ENCODE results near the gene GRAMD1B. TPM values are rescaled to one million over a fixed set of nuclear protein-coding genes. Genes with fewer than 3 reads are reported as not detected.

GRAMD1B gene
- total RNA-seq, 3 donors from 2014 or later (not counting 1 experiment from before 2014, with no cell fraction given): 5.9 to 10.3 (median 8.8) TPM

- H3K9me3 ChIP-seq (ENCODE audit: control insufficient read depth, insufficient read depth, low read length): no peaks in the 10 kb centered on the region
- H3K27ac Mint-ChIP-seq: no peak overlapping the region
- H3K27me3 Mint-ChIP-seq (ENCODE audit: low read depth in 2 of 2): no peaks in the 10 kb centered on the region
- H3K27me3 ChIP-seq (ENCODE audit: control insufficient read depth, insufficient read depth, low read length): no peaks in the 10 kb centered on the region
- intact Hi-C loops (cut with micrococcal nuclease): no loop called here
- no peak overlapping the region for H3K4me3 Mint-ChIP-seq
- no peaks in the 10 kb centered on the region for H3K36me3 Mint-ChIP-seq
- no peak for ATAC-seq
- H3K36me3 ChIP-seq (ENCODE audit: control insufficient read depth, insufficient read depth, low read length): no peaks in the 10 kb centered on the region
- H3K4me1 Mint-ChIP-seq: no peaks in the 10 kb centered on the region
- TF ChIP-seq, protein P1, sequence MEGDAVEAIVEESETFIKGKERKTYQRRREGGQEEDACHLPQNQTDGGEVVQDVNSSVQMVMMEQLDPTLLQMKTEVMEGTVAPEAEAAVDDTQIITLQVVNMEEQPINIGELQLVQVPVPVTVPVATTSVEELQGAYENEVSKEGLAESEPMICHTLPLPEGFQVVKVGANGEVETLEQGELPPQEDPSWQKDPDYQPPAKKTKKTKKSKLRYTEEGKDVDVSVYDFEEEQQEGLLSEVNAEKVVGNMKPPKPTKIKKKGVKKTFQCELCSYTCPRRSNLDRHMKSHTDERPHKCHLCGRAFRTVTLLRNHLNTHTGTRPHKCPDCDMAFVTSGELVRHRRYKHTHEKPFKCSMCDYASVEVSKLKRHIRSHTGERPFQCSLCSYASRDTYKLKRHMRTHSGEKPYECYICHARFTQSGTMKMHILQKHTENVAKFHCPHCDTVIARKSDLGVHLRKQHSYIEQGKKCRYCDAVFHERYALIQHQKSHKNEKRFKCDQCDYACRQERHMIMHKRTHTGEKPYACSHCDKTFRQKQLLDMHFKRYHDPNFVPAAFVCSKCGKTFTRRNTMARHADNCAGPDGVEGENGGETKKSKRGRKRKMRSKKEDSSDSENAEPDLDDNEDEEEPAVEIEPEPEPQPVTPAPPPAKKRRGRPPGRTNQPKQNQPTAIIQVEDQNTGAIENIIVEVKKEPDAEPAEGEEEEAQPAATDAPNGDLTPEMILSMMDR (IDR thresholded peaks at IDR 0.05): no peak
- H3K4me1 ChIP-seq (ENCODE audit: control insufficient read depth, insufficient read depth, low read length): no peaks in the 10 kb centered on the region
- no peak overlapping the region for H3K4me3 ChIP-seq (ENCODE audit: low read length)
- H3K27ac ChIP-seq (ENCODE audit: low read length): no peak overlapping the region
- no peaks in the 10 kb centered on the region for H3K9me3 Mint-ChIP-seq
- 94% methylated on average over 5 of the region's 5 CpGs for WGBS (ENCODE audit: insufficient coverage)
- DNase-seq: no peak
Measured at GRCh38 chr11:123588864-123589262, 158.8 kb downstream of the GRAMD1B start.

- TF ChIP-seq, protein P1 (IDR thresholded peaks at IDR 0.05): no peak
- no peaks in the 10 kb centered on the region for H3K36me3 Mint-ChIP-seq
- no peaks in the 10 kb centered on the region for H3K4me1 Mint-ChIP-seq
- no peak overlapping the region for H3K27ac Mint-ChIP-seq
- Histone ChIP-seq H3K9me3 (ENCODE audit: control insufficient read depth, insufficient read depth, low read length) (no peaks in the 10 kb centered on the region), H3K27ac (ENCODE audit: low read length) (no peak overlapping the region), H3K36me3 (ENCODE audit: control insufficient read depth, insufficient read depth, low read length) (no peaks in the 10 kb centered on the region), H3K27me3 (ENCODE audit: control insufficient read depth, insufficient read depth, low read length) (no peaks in the 10 kb centered on the region), H3K4me1 (ENCODE audit: control insufficient read depth, insufficient read depth, low read length) (no peaks in the 10 kb centered on the region), H3K4me3 (ENCODE audit: low read length) (no peak overlapping the region)
- no peak overlapping the region for H3K4me3 Mint-ChIP-seq
- ATAC-seq (no peak), DNase-seq (no peak)
- WGBS (ENCODE audit: insufficient coverage): 87% methylated on average over 10 of the region's 11 CpGs
- no peaks in the 10 kb centered on the region for H3K27me3 Mint-ChIP-seq (ENCODE audit: low read depth in 2 of 2)
- intact Hi-C loops (cut with micrococcal nuclease): no loop called here
- H3K9me3 Mint-ChIP-seq: no peaks in the 10 kb centered on the region
Measured at GRCh38 chr11:123590296-123590912, 160.3 kb downstream of the GRAMD1B start.

DNA sequence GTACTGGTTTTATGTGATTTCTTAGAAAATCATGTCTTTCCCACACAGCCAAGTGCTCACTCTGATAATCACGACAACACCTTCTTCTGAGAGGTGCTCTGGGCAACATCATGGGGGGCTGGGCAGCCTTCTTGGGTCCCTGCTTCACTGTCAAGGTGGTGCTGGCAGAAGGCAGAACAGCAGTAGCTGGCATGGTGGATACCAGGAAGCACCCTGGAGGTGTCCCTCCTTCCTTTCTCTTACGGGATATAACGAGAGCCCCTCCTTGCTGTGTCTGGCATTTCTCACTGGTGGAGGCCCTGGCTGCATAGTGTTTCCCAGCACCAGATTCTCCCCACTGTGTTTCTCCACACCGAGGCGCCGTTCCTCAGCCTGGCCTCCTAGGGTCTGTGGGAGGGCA, 163.5 kb downstream of the GRAMD1B start:
- DNase-seq: no peak
- no peak overlapping the region for H3K27ac ChIP-seq (ENCODE audit: low read length)
- H3K9me3 ChIP-seq (ENCODE audit: control insufficient read depth, insufficient read depth, low read length): no peaks in the 10 kb centered on the region
- Mint-ChIP-seq H3K27ac (no peak overlapping the region), H3K4me3 (no peak overlapping the region), H3K27me3 (ENCODE audit: low read depth in 2 of 2) (no peaks in the 10 kb centered on the region), H3K4me1 (no peaks in the 10 kb centered on the region), H3K9me3 (no peaks in the 10 kb centered on the region), H3K36me3 (no peaks in the 10 kb centered on the region)
- no peaks in the 10 kb centered on the region for H3K36me3 ChIP-seq (ENCODE audit: control insufficient read depth, insufficient read depth, low read length)
- TF ChIP-seq, protein P1 (IDR thresholded peaks at IDR 0.05): no peak
- H3K4me1 ChIP-seq (ENCODE audit: control insufficient read depth, insufficient read depth, low read length): no peaks in the 10 kb centered on the region
- intact Hi-C loops (cut with micrococcal nuclease): no loop called here
- no peaks in the 10 kb centered on the region for H3K27me3 ChIP-seq (ENCODE audit: control insufficient read depth, insufficient read depth, low read length)
- WGBS (ENCODE audit: insufficient coverage): 97% methylated on average over 5 of the region's 6 CpGs
- no peak overlapping the region for H3K4me3 ChIP-seq (ENCODE audit: low read length)
- ATAC-seq: no peak
